Measurements from ENCODE around the gene UBAP2.

Gene UBAP2

GRCh38 chr9:34087370-34087769 is 38.7 kb upstream of the UBAP2 start:
- H3K79me2 ChIP-seq (ENCODE audit: insufficient read depth, low read length) = no peaks in the 10 kb centered on the region

GRCh38 chr9:34086864-34087263 is 38.2 kb upstream of the UBAP2 start:
- H4K20me1 ChIP-seq (ENCODE audit: low read depth, low read length) = no peaks in the 10 kb centered on the region
- TF ChIP-seq CTCF (IDR thresholded peaks at IDR 0.05; ENCODE audit: insufficient read depth, low read length, poor library complexity, severe bottlenecking) (no peak), EZH2phosphoT487 (conservative IDR thresholded peaks at IDR 0.05; ENCODE audit: low read length) (no peak)
- peaks cover 20% of the 10 kb centered on the region for H3K36me3 ChIP-seq (ENCODE audit: low read length)
- no peak overlapping the region for H3K9ac ChIP-seq (ENCODE audit: low read length)
- no peak overlapping the region for H2AFZ ChIP-seq (ENCODE audit: low read depth, low read length, severe bottlenecking)
- no peak overlapping the region for H3K4me3 ChIP-seq (ENCODE audit: insufficient read depth, low read length, poor library complexity, severe bottlenecking)
- no peaks in the 10 kb centered on the region for H3K9me3 ChIP-seq (ENCODE audit: insufficient read depth, low read length)
- no peak overlapping the region for H3K27ac ChIP-seq (ENCODE audit: low read depth, low read length)
- H3K9me2 ChIP-seq (replicated peaks; ENCODE audit: insufficient read depth, low read length) = no peaks in the 10 kb centered on the region
- peaks cover 6% of the 10 kb centered on the region; the same call in 1 of the 2 replicates for H3F3A ChIP-seq (ENCODE audit: insufficient read depth)
- no peaks in the 10 kb centered on the region for H3K79me2 ChIP-seq (ENCODE audit: insufficient read depth, low read length)
- no peaks in the 10 kb centered on the region for H3K27me3 ChIP-seq (ENCODE audit: low read length)
- no peak overlapping the region for H3K4me2 ChIP-seq (ENCODE audit: low read depth, low read length, poor library complexity, severe bottlenecking)

More at GRCh38 chr9:34087370-34087769, 38.7 kb upstream of the UBAP2 start:
- Histone ChIP-seq H3K4me3 (ENCODE audit: insufficient read depth, low read length, poor library complexity, severe bottlenecking) (no peak overlapping the region), H3K4me2 (ENCODE audit: low read depth, low read length, poor library complexity, severe bottlenecking) (no peak overlapping the region), H3K9ac (ENCODE audit: low read length) (no peak overlapping the region), H3F3A (ENCODE audit: insufficient read depth) (peaks cover 6% of the 10 kb centered on the region; the same call in 1 of the 2 replicates), H2AFZ (ENCODE audit: low read depth, low read length, severe bottlenecking) (no peak overlapping the region), H3K9me2 (replicated peaks; ENCODE audit: insufficient read depth, low read length) (no peaks in the 10 kb centered on the region), H3K36me3 (ENCODE audit: low read length) (peaks cover 20% of the 10 kb centered on the region), H3K27me3 (ENCODE audit: low read length) (no peaks in the 10 kb centered on the region), H3K27ac (ENCODE audit: low read depth, low read length) (no peak overlapping the region), H3K9me3 (ENCODE audit: insufficient read depth, low read length) (no peaks in the 10 kb centered on the region), H4K20me1 (ENCODE audit: low read depth, low read length) (no peaks in the 10 kb centered on the region)
- TF ChIP-seq CTCF (IDR thresholded peaks at IDR 0.05; ENCODE audit: insufficient read depth, low read length, poor library complexity, severe bottlenecking) = no peak

GRCh38 chr9:34085581-34086500 is 37.2 kb upstream of the UBAP2 start:
- Histone ChIP-seq H4K20me1 (ENCODE audit: low read depth, low read length) (no peaks in the 10 kb centered on the region), H3K4me3 (ENCODE audit: insufficient read depth, low read length, poor library complexity, severe bottlenecking) (no peak overlapping the region), H3K27me3 (ENCODE audit: low read length) (no peaks in the 10 kb centered on the region), H3F3A (ENCODE audit: insufficient read depth) (peaks cover 6% of the 10 kb centered on the region; the same call in 1 of the 2 replicates), H3K9ac (ENCODE audit: low read length) (no peak overlapping the region), H3K9me3 (ENCODE audit: insufficient read depth, low read length) (no peaks in the 10 kb centered on the region), H2AFZ (ENCODE audit: low read depth, low read length, severe bottlenecking) (no peak overlapping the region), H3K27ac (ENCODE audit: low read depth, low read length) (no peak overlapping the region), H3K79me2 (ENCODE audit: insufficient read depth, low read length) (no peaks in the 10 kb centered on the region), H3K9me2 (replicated peaks; ENCODE audit: insufficient read depth, low read length) (no peaks in the 10 kb centered on the region), H3K36me3 (ENCODE audit: low read length) (peaks cover 20% of the 10 kb centered on the region), H3K4me2 (ENCODE audit: low read depth, low read length, poor library complexity, severe bottlenecking) (no peak overlapping the region)
- TF ChIP-seq EZH2phosphoT487 (conservative IDR thresholded peaks at IDR 0.05; ENCODE audit: low read length) (no peak), CTCF (IDR thresholded peaks at IDR 0.05; ENCODE audit: insufficient read depth, low read length, poor library complexity, severe bottlenecking) (no peak)
